Measurements from ENCODE around the gene MED13L.
"Not testable (repeated sequence)": the region's sequence is repeated elsewhere in the genome, so short reads cannot be mapped to it uniquely, and the experiment has no call there.

MED13L gene

GRCh38 chr12:116303929-116304328 lies 26.4 kb upstream of the MED13L start:
- no peak for DNase-seq (ENCODE audit: low spot score)

GRCh38 chr12:116303066-116303465 lies 25.6 kb upstream of the MED13L start:
- no peak for DNase-seq (ENCODE audit: low spot score)

GRCh38 chr12:116302166-116303058 lies 24.9 kb upstream of the MED13L start:
- no peak for DNase-seq (ENCODE audit: low spot score)

- DNase-seq (ENCODE audit: low spot score): no peak
Observed at GRCh38 chr12:116301621-116302020, 24.1 kb upstream of the MED13L start.

- DNase-seq (ENCODE audit: low spot score): no peak
Observed at GRCh38 chr12:116299665-116300328, 22.3 kb upstream of the MED13L start.

GRCh38 chr12:116299064-116299463 lies 21.6 kb upstream of the MED13L start:
- no peak for DNase-seq (ENCODE audit: low spot score)

- DNase-seq (ENCODE audit: low spot score): no peak
Observed at GRCh38 chr12:116298578-116298977, 21.1 kb upstream of the MED13L start.

- DNase-seq (ENCODE audit: low spot score): no peak
Observed at GRCh38 chr12:116297224-116297834, 19.8 kb upstream of the MED13L start.

- DNase-seq (ENCODE audit: low spot score): no peak
Observed at GRCh38 chr12:116295327-116296263, 18.1 kb upstream of the MED13L start.

- no peak for DNase-seq (ENCODE audit: low spot score)
Observed at GRCh38 chr12:116294454-116295165, 17.1 kb upstream of the MED13L start.

GRCh38 chr12:116293687-116294453 lies 16.4 kb upstream of the MED13L start:
- no peak for DNase-seq (ENCODE audit: low spot score)

- DNase-seq (ENCODE audit: low spot score): no peak
Observed at GRCh38 chr12:116291218-116291617, 13.7 kb upstream of the MED13L start.

GRCh38 chr12:116288735-116289134 lies 11.2 kb upstream of the MED13L start:
- DNase-seq (ENCODE audit: low spot score): no peak

- no peak for DNase-seq (ENCODE audit: low spot score)
Observed at GRCh38 chr12:116287842-116288301, 10.4 kb upstream of the MED13L start.

GRCh38 chr12:116284396-116284795 lies 6.9 kb upstream of the MED13L start:
- no peak for DNase-seq (ENCODE audit: low spot score)

- DNase-seq (ENCODE audit: low spot score): not testable (repeated sequence)
Observed at GRCh38 chr12:116283881-116284280, 6.4 kb upstream of the MED13L start.

GRCh38 chr12:116282371-116283286 lies 5.1 kb upstream of the MED13L start:
- DNase-seq (ENCODE audit: low spot score): no peak

- DNase-seq (ENCODE audit: low spot score): no peak
Observed at GRCh38 chr12:116280595-116281290, 3.2 kb upstream of the MED13L start.

- no peak for DNase-seq (ENCODE audit: low spot score)
Observed at GRCh38 chr12:116278667-116279066, 1.2 kb upstream of the MED13L start.

All from activated CD4-positive, alpha-beta T cell treated with anti-CD3 and anti-CD28 coated beads, Interleukin-2, Interleukin-4, amounts not matched to agents 100 ng/mL and 50 ng/mL, durations not matched to agents 16 hours and 8 hours (primary cell).